ENCODE results near the gene NBPF4. TPM values are rescaled to one million over a fixed set of nuclear protein-coding genes. Genes with fewer than 3 reads are reported as not detected.

Gene NBPF4
- total and polyA plus RNA-seq, 2 experiments from 2014 or later: not detected

DNA sequence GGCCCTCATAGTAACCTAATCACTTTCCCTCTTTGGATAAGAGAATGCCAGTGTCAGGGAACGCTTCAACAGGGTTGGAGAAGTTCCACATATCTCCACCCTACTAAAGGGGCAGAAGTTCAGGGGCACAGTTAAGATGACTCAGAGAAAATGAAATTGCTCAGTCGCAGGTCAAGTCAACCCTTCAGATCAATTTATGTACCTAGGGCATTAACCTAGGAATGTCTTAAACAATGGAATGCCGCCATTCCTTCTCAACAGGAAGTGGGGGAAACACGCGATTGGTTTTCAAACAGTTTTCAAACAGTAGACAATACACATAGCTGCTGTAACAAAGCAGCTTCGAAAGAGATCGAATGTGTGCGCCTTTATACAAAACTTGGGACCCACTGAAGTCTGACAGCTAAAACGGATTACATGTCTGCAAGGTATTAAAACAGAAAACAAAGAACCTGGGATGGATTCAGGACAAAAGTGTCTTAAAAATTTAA lies 44.6 kb downstream of the NBPF4 start:
- Histone ChIP-seq H3K27ac (ENCODE audit: low read depth) (no peak overlapping the region), H3K4me2 (peak overlapping the region; percentile 86), H3K9me2 (ENCODE audit: insufficient read depth) (no peaks in the 10 kb centered on the region), H3F3A (replicated peaks; ENCODE audit: low read depth) (no peaks in the 10 kb centered on the region), H4K20me1 (replicated peaks; ENCODE audit: insufficient read depth) (no peaks in the 10 kb centered on the region), H3K4me3 (peak overlapping the region; percentile 85), H2AFZ (no peak overlapping the region), H3K27me3 (ENCODE audit: insufficient read depth) (peaks cover 18% of the 10 kb centered on the region), H3K4me1 (ENCODE audit: insufficient read depth) (peaks cover 12% of the 10 kb centered on the region), H3K79me2 (replicated peaks; ENCODE audit: insufficient read depth) (peaks cover 44% of the 10 kb centered on the region), H3K36me3 (ENCODE audit: insufficient read depth) (no peaks in the 10 kb centered on the region)
- DNase-seq (ENCODE audit: low spot score) (peak; percentile 79), ATAC-seq (peak; percentile 19)
- Mint-ChIP-seq H3K9me3 (peaks cover 4% of the 10 kb centered on the region; the same call in 1 of the 3 replicates), H3K27me3 (ENCODE audit: insufficient read depth, low read depth, poor library complexity) (peaks cover 14% of the 10 kb centered on the region), H3K4me1 (peaks cover 22% of the 10 kb centered on the region), H3K36me3 (ENCODE audit: low read depth) (peaks cover 25% of the 10 kb centered on the region), H3K27ac (no peak overlapping the region; the same call in 1 of the 2 replicates), H3K4me3 (peak overlapping the region; percentile 88)
- no peak for TF ChIP-seq CTCF (conservative IDR thresholded peaks at IDR 0.05; ENCODE audit: low read depth in 2 of 2)
- TF ChIP-seq, protein P1, sequence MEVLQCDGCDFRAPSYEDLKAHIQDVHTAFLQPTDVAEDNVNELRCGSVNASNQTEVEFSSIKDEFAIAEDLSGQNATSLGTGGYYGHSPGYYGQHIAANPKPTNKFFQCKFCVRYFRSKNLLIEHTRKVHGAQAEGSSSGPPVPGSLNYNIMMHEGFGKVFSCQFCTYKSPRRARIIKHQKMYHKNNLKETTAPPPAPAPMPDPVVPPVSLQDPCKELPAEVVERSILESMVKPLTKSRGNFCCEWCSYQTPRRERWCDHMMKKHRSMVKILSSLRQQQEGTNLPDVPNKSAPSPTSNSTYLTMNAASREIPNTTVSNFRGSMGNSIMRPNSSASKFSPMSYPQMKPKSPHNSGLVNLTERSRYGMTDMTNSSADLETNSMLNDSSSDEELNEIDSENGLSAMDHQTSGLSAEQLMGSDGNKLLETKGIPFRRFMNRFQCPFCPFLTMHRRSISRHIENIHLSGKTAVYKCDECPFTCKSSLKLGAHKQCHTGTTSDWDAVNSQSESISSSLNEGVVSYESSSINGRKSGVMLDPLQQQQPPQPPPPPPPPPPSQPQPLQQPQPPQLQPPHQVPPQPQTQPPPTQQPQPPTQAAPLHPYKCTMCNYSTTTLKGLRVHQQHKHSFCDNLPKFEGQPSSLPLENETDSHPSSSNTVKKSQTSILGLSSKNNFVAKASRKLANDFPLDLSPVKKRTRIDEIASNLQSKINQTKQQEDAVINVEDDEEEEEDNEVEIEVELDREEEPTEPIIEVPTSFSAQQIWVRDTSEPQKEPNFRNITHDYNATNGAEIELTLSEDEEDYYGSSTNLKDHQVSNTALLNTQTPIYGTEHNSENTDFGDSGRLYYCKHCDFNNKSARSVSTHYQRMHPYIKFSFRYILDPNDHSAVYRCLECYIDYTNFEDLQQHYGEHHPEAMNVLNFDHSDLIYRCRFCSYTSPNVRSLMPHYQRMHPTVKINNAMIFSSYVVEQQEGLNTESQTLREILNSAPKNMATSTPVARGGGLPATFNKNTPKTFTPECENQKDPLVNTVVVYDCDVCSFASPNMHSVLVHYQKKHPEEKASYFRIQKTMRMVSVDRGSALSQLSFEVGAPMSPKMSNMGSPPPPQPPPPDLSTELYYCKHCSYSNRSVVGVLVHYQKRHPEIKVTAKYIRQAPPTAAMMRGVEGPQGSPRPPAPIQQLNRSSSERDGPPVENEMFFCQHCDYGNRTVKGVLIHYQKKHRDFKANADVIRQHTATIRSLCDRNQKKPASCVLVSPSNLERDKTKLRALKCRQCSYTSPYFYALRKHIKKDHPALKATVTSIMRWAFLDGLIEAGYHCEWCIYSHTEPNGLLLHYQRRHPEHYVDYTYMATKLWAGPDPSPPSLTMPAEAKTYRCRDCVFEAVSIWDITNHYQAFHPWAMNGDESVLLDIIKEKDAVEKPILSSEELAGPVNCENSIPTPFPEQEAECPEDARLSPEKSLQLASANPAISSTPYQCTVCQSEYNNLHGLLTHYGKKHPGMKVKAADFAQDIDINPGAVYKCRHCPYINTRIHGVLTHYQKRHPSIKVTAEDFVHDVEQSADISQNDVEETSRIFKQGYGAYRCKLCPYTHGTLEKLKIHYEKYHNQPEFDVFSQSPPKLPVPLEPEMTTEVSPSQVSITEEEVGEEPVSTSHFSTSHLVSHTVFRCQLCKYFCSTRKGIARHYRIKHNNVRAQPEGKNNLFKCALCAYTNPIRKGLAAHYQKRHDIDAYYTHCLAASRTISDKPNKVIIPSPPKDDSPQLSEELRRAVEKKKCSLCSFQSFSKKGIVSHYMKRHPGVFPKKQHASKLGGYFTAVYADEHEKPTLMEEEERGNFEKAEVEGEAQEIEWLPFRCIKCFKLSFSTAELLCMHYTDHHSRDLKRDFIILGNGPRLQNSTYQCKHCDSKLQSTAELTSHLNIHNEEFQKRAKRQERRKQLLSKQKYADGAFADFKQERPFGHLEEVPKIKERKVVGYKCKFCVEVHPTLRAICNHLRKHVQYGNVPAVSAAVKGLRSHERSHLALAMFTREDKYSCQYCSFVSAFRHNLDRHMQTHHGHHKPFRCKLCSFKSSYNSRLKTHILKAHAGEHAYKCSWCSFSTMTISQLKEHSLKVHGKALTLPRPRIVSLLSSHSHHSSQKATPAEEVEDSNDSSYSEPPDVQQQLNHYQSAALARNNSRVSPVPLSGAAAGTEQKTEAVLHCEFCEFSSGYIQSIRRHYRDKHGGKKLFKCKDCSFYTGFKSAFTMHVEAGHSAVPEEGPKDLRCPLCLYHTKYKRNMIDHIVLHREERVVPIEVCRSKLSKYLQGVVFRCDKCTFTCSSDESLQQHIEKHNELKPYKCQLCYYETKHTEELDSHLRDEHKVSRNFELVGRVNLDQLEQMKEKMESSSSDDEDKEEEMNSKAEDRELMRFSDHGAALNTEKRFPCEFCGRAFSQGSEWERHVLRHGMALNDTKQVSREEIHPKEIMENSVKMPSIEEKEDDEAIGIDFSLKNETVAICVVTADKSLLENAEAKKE (CRISPR knock-in tag; IDR thresholded peaks at IDR 0.05): 0 out of 2 replicates have a peak, but pooled peaks have one; percentile 49
- no peak for TF ChIP-seq POLR2AphosphoS5 (IDR thresholded peaks at IDR 0.05; ENCODE audit: low read depth)

- H3K4me1 Mint-ChIP-seq: peaks cover 14% of the 10 kb centered on the region
- peaks cover 12% of the 10 kb centered on the region for H3K4me1 ChIP-seq (ENCODE audit: insufficient read depth)
- H3K4me2 ChIP-seq: no peak overlapping the region
- H3K36me3 Mint-ChIP-seq (ENCODE audit: low read depth): peaks cover 30% of the 10 kb centered on the region
- H3K9me2 ChIP-seq (ENCODE audit: insufficient read depth): no peaks in the 10 kb centered on the region
- H3K9me3 Mint-ChIP-seq: no peaks in the 10 kb centered on the region
- H3K27me3 Mint-ChIP-seq (ENCODE audit: insufficient read depth, low read depth, poor library complexity): peaks cover 7% of the 10 kb centered on the region
- peaks cover 57% of the 10 kb centered on the region for H3K79me2 ChIP-seq (replicated peaks; ENCODE audit: insufficient read depth)
- H3K4me3 Mint-ChIP-seq: no peak overlapping the region
- TF ChIP-seq ZNF331 (CRISPR knock-in tag; IDR thresholded peaks at IDR 0.05; ENCODE audit: low read depth) (no peak), JUNB (IDR thresholded peaks at IDR 0.05; ENCODE audit: unreplicated experiment) (no peak), ZNF114 (CRISPR knock-in tag; IDR thresholded peaks at IDR 0.05) (no peak), POLR2AphosphoS5 (IDR thresholded peaks at IDR 0.05; ENCODE audit: low read depth) (no peak), EZH2phosphoT487 (IDR thresholded peaks at IDR 0.05; ENCODE audit: unreplicated experiment) (no peak)
- H3F3A ChIP-seq (replicated peaks; ENCODE audit: low read depth): no peaks in the 10 kb centered on the region
- no peak for DNase-seq (ENCODE audit: low spot score)
- H4K20me1 ChIP-seq (replicated peaks; ENCODE audit: insufficient read depth): no peaks in the 10 kb centered on the region
- no peak overlapping the region for H2AFZ ChIP-seq
- no peak overlapping the region for H3K27ac ChIP-seq (ENCODE audit: low read depth)
- H3K4me3 ChIP-seq: no peak overlapping the region
- ATAC-seq: no peak
- H3K27me3 ChIP-seq (ENCODE audit: insufficient read depth): no peaks in the 10 kb centered on the region
- H3K27ac Mint-ChIP-seq: no peak overlapping the region
- no peaks in the 10 kb centered on the region for H3K36me3 ChIP-seq (ENCODE audit: insufficient read depth)
Observed at GRCh38 chr1:108194051-108194450, 49.8 kb downstream of the NBPF4 start.
